ENCODE measurements around the gene SLC24A1.

SLC24A1 gene

GRCh38 chr15:65618560-65619109 lies 3.1 kb upstream of the SLC24A1 start:
- DNase-seq (ENCODE audit: low read depth): no peak

DNA sequence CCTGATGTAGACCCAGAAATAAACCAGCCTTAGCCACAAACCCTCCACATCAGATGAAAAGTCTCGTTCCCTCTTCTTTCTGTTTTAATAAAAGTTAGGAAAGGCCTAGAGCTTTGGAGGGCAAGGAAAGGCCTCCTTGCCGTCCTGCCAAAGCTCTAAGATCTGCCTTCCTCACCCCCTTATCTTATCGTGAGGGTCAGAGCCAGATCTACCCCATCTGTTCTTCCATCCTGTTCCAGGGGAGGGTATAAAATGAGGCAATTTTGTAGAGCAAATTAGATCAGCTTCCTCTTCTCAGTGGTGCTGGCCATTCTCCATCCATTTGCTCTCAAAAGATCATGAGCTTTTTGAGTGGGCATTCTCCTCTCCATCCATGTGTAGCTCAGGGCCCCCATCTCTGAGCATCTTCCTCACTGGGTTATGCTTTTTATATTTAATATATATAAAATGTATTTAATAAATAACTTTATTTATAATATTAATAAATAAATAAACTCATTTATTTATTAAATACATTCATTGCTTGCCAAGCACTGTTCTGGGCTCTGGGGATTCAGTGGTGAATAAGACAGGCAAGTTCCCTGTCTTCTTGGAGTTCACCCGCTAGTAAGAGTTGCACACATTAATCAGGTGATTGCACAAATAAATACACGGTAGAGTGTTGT lies 2.0 kb upstream of the SLC24A1 start:
- DNase-seq (ENCODE audit: low read depth): no peak

DNA sequence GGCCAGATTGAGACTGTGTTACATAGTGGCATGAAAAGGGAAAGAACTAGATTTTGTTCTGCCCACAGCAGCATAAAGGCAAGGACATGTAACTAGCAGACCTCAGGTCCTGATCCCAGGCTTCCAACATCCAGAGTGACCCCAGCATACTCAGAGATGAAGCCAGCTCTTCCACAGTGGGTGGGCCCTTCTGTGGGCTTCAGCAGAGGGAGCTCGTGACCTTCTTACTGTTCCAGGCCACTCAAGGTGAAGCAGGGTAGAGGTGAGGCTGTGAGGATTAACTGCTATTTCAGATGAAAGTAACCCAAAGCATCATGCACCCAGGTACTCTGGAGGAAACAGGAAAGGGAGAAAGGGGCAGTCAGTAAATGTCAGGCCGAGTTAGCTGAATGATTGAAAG lies 905 bp upstream of the SLC24A1 start:
- DNase-seq (ENCODE audit: low read depth): no peak

DNA sequence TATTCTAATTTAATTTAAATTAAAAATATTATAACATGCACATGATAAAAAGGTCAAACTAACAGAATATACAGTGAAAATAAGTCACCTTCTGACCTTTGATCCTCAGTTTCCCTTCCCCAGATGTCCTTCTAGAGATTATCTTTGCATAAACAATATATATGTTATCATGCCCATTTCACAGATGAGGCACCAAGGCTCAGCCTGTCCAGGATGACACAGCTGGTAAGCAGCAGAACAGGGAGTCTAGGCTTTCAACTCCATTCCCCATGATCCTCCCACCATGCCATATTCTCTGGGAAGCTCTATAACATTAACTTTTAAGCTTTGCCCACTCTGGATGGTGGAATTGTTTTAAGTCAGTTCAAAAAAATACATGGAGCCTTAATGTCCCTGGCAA lies 1.4 kb downstream of the SLC24A1 start:
- no peak for DNase-seq (ENCODE audit: low read depth)

- no peak for DNase-seq (ENCODE audit: low read depth)
Measured at GRCh38 chr15:65626856-65627255, 5.1 kb downstream of the SLC24A1 start.

GRCh38 chr15:65629548-65629947 lies 7.8 kb downstream of the SLC24A1 start:
- no peak for DNase-seq (ENCODE audit: low read depth)

DNA sequence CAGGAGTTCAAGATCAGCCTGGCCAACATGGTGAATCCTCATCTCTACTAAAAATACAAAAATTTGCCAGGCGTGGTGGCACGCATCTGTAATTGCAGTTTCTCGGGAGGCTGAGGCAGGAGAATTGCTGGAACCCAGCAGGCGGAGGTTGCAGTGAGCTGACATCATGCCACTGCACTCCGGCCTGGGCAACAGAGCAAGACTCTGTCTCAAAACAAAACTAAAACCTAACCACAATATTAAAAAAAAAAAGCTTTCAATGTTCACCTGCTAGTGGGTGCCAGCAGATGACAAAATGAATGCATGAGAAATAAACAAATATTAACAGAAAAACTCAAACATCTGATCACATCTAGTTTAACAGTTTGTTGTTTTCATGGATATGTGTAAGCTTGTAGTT lies 9.0 kb downstream of the SLC24A1 start:
- no peak for DNase-seq (ENCODE audit: low read depth)

DNA sequence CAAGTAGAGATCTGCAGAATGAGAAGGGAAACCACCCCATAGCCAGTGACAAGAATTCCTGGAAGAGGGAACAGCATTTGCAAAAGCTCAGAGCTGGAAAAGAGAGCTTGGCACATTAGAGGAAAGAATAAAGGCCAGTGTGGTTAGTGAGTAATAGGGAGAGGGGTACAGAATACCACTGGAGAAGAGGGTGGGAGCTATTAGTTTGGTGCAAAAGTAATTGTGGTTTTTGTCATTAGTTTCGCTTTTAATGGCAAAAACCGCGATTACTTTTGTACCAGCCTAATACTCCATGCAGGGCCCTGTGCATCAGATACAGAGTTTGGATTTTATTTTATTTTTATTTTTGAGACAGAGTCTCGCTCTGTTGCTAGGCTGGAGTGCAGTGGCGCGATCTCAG lies 9.8 kb downstream of the SLC24A1 start:
- no peak for DNase-seq (ENCODE audit: low read depth)

DNA sequence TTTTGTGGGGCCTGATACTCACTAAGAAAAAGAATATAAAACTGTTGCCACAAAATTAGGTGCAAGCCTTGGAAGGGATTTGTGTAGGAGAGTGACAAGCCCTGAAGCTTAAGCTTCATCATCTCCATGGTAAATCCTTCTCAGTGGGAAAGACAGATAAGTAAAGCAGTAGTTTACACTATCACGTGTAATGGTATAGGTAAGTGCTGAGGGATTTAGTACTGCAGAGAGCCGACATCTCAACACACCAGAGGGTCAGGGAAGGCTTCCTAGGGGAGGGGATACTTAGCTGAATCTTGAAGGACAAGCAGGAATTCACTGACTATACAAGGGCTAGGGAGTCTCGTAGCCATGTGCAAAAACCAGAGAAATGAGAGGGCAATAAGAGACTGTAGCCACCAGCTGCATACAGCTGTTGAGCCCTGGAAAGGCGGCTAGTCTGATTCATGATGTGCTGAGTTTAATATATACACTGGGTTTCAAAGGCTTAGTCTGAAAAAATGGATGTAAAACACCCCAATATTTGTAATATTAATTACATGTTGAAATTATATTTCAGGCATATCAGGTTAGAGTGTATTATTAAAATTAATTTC lies 11.1 kb downstream of the SLC24A1 start:
- no peak for DNase-seq (ENCODE audit: low read depth)

- DNase-seq (ENCODE audit: low read depth): no peak
Measured at GRCh38 chr15:65633752-65634151, 12.0 kb downstream of the SLC24A1 start.

GRCh38 chr15:65634356-65634755 lies 12.6 kb downstream of the SLC24A1 start:
- DNase-seq (ENCODE audit: low read depth): no peak

GRCh38 chr15:65638109-65638508 lies 16.4 kb downstream of the SLC24A1 start:
- no peak for DNase-seq (ENCODE audit: low read depth)

DNA sequence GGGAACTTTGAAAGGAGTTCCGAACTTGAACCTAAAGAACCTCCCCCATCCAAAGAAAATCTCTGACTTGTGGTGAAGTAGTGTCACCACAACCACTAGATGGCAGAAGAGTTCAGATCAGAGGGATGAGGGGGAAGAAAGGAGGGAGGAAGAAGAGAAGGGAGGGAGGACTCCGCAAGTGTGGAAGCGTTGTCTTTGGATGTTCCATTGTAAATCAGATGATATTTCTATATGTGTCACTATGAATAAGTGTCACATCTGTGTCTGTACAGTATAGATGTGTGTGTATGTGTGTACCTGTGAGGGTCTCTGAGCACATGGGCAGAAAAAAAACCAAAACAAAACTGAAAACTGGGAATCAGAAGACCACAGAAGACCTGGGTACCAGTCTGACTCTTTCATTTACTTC lies 16.9 kb downstream of the SLC24A1 start:
- no peak for DNase-seq (ENCODE audit: low read depth)

- no peak for DNase-seq (ENCODE audit: low read depth)
Measured at GRCh38 chr15:65639509-65639908, 17.8 kb downstream of the SLC24A1 start.

DNA sequence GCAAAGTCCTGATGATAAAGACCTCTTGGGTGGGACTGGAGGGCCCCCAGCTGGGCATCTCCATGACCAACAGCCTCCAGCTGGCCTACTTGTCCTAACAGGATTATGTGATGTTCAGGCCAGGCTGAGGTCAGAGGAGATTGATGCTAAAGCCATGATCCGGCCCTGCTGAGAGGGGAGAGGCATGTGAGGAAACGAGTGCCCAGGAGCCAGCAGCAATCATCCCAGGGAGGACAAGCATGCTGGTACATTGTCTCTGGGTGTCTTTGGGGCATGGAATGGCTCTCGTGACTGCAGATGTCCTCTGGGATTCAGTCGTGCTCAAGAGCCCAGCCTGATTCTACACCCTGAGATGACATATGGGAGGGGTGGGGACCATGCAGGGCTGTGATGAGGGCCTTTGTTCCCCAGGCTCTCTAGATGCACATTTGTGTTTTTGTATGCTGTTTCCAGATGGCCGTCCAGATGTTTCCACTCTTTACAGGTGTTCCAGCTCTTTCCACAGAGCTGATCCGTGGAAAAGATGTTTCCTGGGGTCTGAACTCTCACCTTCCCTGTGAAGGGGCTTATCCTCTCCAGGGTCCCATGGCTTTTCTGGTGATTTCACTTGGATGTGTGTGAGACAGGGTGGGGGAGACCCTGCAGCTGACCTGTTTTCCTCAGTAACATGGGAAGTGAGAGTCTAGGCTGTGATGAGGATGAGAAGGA lies 20.2 kb downstream of the SLC24A1 start:
- no peak for DNase-seq (ENCODE audit: low read depth)

- DNase-seq (ENCODE audit: low read depth): no peak
Measured at GRCh38 chr15:65642594-65642993, 20.9 kb downstream of the SLC24A1 start.

- no peak for DNase-seq (ENCODE audit: low read depth)
Measured at GRCh38 chr15:65644282-65644681, 22.5 kb downstream of the SLC24A1 start.

DNA sequence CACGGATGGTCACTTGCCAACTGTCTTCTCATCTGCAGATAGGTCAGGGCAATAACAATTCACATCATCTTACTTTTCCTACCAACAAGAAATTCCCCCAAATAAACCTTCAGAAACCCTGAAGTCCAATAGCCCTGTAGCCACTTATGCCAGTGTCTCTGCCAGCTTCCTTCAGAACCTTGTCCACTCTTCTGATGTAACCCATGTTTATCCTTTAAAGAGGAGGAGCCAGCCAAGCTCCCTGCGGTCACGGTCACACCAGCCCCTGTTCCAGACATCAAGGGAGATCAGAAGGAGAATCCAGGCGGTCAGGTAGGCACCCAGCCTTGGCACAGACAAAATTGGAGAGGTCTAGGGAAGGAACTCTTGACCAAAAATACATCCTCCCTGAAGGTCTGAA lies 23.7 kb downstream of the SLC24A1 start:
- no peak for DNase-seq (ENCODE audit: low read depth)

DNA sequence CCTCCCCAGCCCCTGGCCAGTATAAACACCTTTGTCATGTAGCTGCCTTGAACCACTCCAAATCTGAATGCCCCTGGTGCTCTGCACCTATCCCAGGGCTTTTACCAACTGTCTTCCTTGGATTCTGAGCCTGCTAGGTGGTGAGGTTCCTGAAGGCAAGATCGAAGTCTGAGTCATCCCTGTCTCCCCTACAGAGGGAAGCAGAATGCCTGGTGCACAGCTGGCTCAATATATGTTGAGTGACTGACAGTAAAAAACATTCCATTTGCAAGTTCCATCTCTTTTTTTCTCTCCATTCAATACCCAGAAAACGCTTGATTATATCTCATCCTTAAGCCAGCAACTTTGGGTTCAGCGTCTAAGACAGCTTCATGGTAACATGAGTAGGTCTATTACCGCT lies 24.7 kb downstream of the SLC24A1 start:
- DNase-seq (ENCODE audit: low read depth): no peak

GRCh38 chr15:65650312-65651041 lies 28.7 kb downstream of the SLC24A1 start:
- DNase-seq (ENCODE audit: low read depth): no peak

DNA sequence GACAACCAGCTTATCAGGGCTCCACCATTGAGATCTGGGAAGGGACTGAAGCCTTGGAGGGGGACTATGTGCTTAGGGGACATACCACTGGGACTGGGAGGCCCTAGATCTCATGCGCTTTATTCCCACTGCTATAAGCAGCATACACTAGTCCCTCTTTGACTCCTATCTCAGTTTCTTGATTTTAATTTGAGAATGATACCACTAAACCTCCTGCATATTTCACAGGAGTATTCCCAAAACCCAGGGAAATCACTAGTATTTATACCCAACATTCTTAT lies 29.2 kb downstream of the SLC24A1 start:
- no peak for DNase-seq (ENCODE audit: low read depth)

DNA sequence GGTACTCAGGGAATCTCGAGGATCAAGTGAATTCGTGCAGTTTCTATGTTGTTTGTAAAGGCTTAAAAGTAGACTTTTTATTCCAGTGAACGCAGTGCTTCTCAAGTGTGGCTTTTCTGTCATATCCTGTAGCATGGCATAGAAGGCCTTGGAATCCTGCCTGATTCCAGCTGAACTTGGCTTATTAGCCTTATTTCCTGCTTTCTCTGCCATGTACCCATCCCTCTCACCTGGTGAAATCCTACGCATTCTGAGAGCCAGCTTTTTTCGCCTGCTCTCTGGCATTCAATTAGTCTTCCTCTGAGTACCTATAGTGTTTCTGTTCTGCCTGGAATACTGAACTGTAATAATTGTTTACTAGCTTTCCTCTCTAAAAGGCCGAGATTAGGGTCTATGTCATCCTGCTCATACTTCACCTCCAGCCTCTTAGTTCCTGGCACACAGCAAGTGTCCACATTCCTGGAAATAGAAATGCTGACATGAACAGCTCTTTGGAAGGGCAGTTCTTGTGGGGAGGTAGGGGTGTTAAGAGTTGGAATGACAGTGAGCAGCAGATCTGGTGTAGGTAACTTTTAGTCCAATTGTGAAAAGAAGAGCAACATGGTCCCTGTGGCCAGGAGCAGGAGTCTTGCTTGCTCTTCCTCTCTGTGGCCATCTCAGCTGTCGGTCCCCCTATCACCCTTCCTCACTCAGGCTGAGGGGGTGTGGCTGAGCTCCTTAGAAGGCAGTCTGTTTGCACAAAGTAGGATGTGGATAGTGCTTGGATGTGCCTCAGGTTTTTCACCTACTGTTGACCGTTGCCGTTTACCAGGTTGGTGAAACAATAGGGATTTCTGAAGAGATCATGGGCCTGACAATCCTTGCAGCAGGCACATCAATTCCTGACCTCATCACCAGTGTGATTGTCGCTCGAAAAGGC lies 30.4 kb downstream of the SLC24A1 start:
- no peak for DNase-seq (ENCODE audit: low read depth)
